Vagina (tissue), 2 donors: ENCODE measurements around the gene ARHGAP10.

Experiments
- CTCF ChIP-seq, 3 experiments: fragments of 450-650 bp in 2 of 3; fragments of 200-600 bp in 1 of 3; sonication (generic) in 1 of 3; IDR thresholded peaks; one replicate each; pipeline ENCODE4 v1.5.1; 2017 to 2019; ENCODE audit warnings: antibody characterized with exemption in 3 of 3, mild to moderate bottlenecking in 2 of 3, moderate library complexity in 2 of 3
- POLR2A ChIP-seq, 2 donors: fragments of 450-650 bp; IDR thresholded peaks; one replicate each; pipeline ENCODE4 v1.6.1; 2017; ENCODE audit warnings: antibody characterized with exemption in 2 of 2, mild to moderate bottlenecking in 2 of 2, moderate library complexity in 2 of 2

- no peak for TF ChIP-seq POLR2A (IDR thresholded peaks at IDR 0.05)
- TF ChIP-seq CTCF (IDR thresholded peaks at IDR 0.05) = no peak
Observed at GRCh38 chr4:147981305-147981704, 249.4 kb downstream of the ARHGAP10 start.
